HG03135 (cell line): ENCODE data around the gene TIAL1.
"Not testable (repeated sequence)": the region's sequence is repeated elsewhere in the genome, so short reads cannot be mapped to it uniquely, and the experiment has no call there.

Source experiments
- ATAC-seq: cut with Tn5 transposase; IDR thresholded peaks from one replicate; pipeline ENCODE4 v1.9.1; 2021; ENCODE audit warnings: mild to moderate bottlenecking, moderate library complexity; ENCODE audit not compliant: unreplicated experiment

TIAL1 gene

GRCh38 chr10:119596537-119597404 lies at the start of gene TIAL1:
TIAL1 (minus strand) TSS chr10:119596964; CDS start chr10:119596465, 499 bp downstream.
- ATAC-seq = peak; percentile 87

GRCh38 chr10:119644994-119645393 lies 48.2 kb upstream of the TIAL1 start:
- no peak for ATAC-seq

GRCh38 chr10:119644205-119644814 lies 47.5 kb upstream of the TIAL1 start:
- ATAC-seq = no peak

- no peak for ATAC-seq
Observed at GRCh38 chr10:119643306-119644204, 46.8 kb upstream of the TIAL1 start.

- ATAC-seq = no peak
Observed at GRCh38 chr10:119642556-119643111, 45.9 kb upstream of the TIAL1 start.

- ATAC-seq = no peak
Observed at GRCh38 chr10:119640875-119641526, 44.2 kb upstream of the TIAL1 start.

GRCh38 chr10:119640384-119640783 lies 43.6 kb upstream of the TIAL1 start:
- no peak for ATAC-seq

- no peak for ATAC-seq
Observed at GRCh38 chr10:119638982-119639381, 42.2 kb upstream of the TIAL1 start.

GRCh38 chr10:119637631-119638030 lies 40.9 kb upstream of the TIAL1 start:
- no peak for ATAC-seq

- no peak for ATAC-seq
Observed at GRCh38 chr10:119634219-119634544, 37.4 kb upstream of the TIAL1 start.

GRCh38 chr10:119633538-119634218 lies 36.9 kb upstream of the TIAL1 start:
- no peak for ATAC-seq

GRCh38 chr10:119630300-119630699 lies 33.5 kb upstream of the TIAL1 start:
- no peak for ATAC-seq

- ATAC-seq = no peak
Observed at GRCh38 chr10:119625570-119626280, 29.0 kb upstream of the TIAL1 start.

GRCh38 chr10:119621078-119621384 lies 24.3 kb upstream of the TIAL1 start:
- no peak for ATAC-seq

GRCh38 chr10:119620241-119621077 lies 23.7 kb upstream of the TIAL1 start:
- ATAC-seq = no peak

- not testable (repeated sequence) for ATAC-seq
Observed at GRCh38 chr10:119619811-119620210, 23.0 kb upstream of the TIAL1 start.

- no peak for ATAC-seq
Observed at GRCh38 chr10:119619215-119619614, 22.5 kb upstream of the TIAL1 start.

- no peak for ATAC-seq
Observed at GRCh38 chr10:119616882-119617570, 20.3 kb upstream of the TIAL1 start.
